Measurements from ENCODE around the gene PLIN1.

The PLIN1 gene

GRCh38 chr15:89673165-89673512 is 6.0 kb downstream of the PLIN1 start:
- peak; percentile 64 for TF ChIP-seq CTCF (IDR thresholded peaks at IDR 0.05; ENCODE audit: insufficient read depth, low read depth, low read length, missing control alignments)
- no peak overlapping the region for H3K4me3 ChIP-seq (ENCODE audit: low read depth, low read length)
- DNase-seq (ENCODE audit: low read depth): peak; percentile 50

- H3K4me3 ChIP-seq (ENCODE audit: low read depth, low read length): no peak overlapping the region
- DNase-seq (ENCODE audit: low read depth): no peak
- TF ChIP-seq CTCF (IDR thresholded peaks at IDR 0.05; ENCODE audit: insufficient read depth, low read depth, low read length, missing control alignments): no peak
These were observed 6.7 kb downstream of the PLIN1 start for GRCh38 chr15:89672221-89673164.

- no peak for TF ChIP-seq CTCF (IDR thresholded peaks at IDR 0.05; ENCODE audit: insufficient read depth, low read depth, low read length, missing control alignments)
- H3K4me3 ChIP-seq (ENCODE audit: low read depth, low read length): no peak overlapping the region
- no peak for DNase-seq (ENCODE audit: low read depth)
These were observed 7.5 kb downstream of the PLIN1 start for GRCh38 chr15:89671687-89672086.

- no peak for DNase-seq (ENCODE audit: low read depth)
- no peak for TF ChIP-seq CTCF (IDR thresholded peaks at IDR 0.05; ENCODE audit: insufficient read depth, low read depth, low read length, missing control alignments)
- H3K4me3 ChIP-seq (ENCODE audit: low read depth, low read length): no peak overlapping the region
These were observed 8.1 kb downstream of the PLIN1 start for GRCh38 chr15:89670971-89671560.

- no peak for TF ChIP-seq CTCF (IDR thresholded peaks at IDR 0.05; ENCODE audit: insufficient read depth, low read depth, low read length, missing control alignments)
- no peak for DNase-seq (ENCODE audit: low read depth)
- no peak overlapping the region for H3K4me3 ChIP-seq (ENCODE audit: low read depth, low read length)
These were observed 9.2 kb downstream of the PLIN1 start for GRCh38 chr15:89669941-89670340.

- no peak overlapping the region for H3K4me3 ChIP-seq (ENCODE audit: low read depth, low read length)
- no peak for DNase-seq (ENCODE audit: low read depth)
- TF ChIP-seq CTCF (IDR thresholded peaks at IDR 0.05; ENCODE audit: insufficient read depth, low read depth, low read length, missing control alignments): no peak
These were observed 9.8 kb downstream of the PLIN1 start for GRCh38 chr15:89669309-89669865.
